Measurements from ENCODE around the gene ZNF92. TPM values are rescaled to one million over a fixed set of nuclear protein-coding genes. Genes with fewer than 3 reads are reported as not detected.
"Not testable (repeated sequence)": the region's sequence is repeated elsewhere in the genome, so short reads cannot be mapped to it uniquely, and the experiment has no call there.

ZNF92 gene
- 8.6 TPM for total RNA-seq

- peak; percentile 98 for DNase-seq (ENCODE audit: low spot score)
These were observed at the start of gene ZNF92 for GRCh38 chr7:65373608-65374351. TSS of gene ZNF92 (plus strand) at chr7:65373855. CDS start at chr7:65373998, 143 bp downstream.

GRCh38 chr7:65325793-65326432 is 47.7 kb upstream of the ZNF92 start:
- no peak for DNase-seq (ENCODE audit: low spot score)

- DNase-seq (ENCODE audit: low spot score), result no peak
These were observed 35.3 kb upstream of the ZNF92 start for GRCh38 chr7:65338346-65338745.

GRCh38 chr7:65339257-65339656 is 34.4 kb upstream of the ZNF92 start:
- no peak for DNase-seq (ENCODE audit: low spot score)

- no peak for DNase-seq (ENCODE audit: low spot score)
These were observed 30.7 kb upstream of the ZNF92 start for GRCh38 chr7:65342723-65343629.

- DNase-seq (ENCODE audit: low spot score), result not testable (repeated sequence)
These were observed 29.1 kb upstream of the ZNF92 start for GRCh38 chr7:65344541-65344940.

GRCh38 chr7:65354263-65354662 is 19.4 kb upstream of the ZNF92 start:
- no peak for DNase-seq (ENCODE audit: low spot score)

- no peak for DNase-seq (ENCODE audit: low spot score)
These were observed 3.8 kb upstream of the ZNF92 start for GRCh38 chr7:65369843-65370242.

- DNase-seq (ENCODE audit: low spot score), result no peak
These were observed 2.2 kb upstream of the ZNF92 start for GRCh38 chr7:65371468-65371867.

GRCh38 chr7:65379318-65379717 is 5.7 kb downstream of the ZNF92 start:
- DNase-seq (ENCODE audit: low spot score), result no peak

- no peak for DNase-seq (ENCODE audit: low spot score)
These were observed 8.1 kb downstream of the ZNF92 start for GRCh38 chr7:65381742-65382141.

- no peak for DNase-seq (ENCODE audit: low spot score)
These were observed 8.8 kb downstream of the ZNF92 start for GRCh38 chr7:65382452-65382851.

GRCh38 chr7:65387891-65388290 is 14.2 kb downstream of the ZNF92 start:
- DNase-seq (ENCODE audit: low spot score), result no peak

GRCh38 chr7:65390588-65390987 is 16.9 kb downstream of the ZNF92 start:
- no peak for DNase-seq (ENCODE audit: low spot score)

GRCh38 chr7:65397730-65398142 is 24.1 kb downstream of the ZNF92 start:
- no peak for DNase-seq (ENCODE audit: low spot score)

- DNase-seq (ENCODE audit: low spot score), result not testable (repeated sequence)
These were observed 25.0 kb downstream of the ZNF92 start for GRCh38 chr7:65398671-65399070.

- DNase-seq (ENCODE audit: low spot score), result not testable (repeated sequence)
These were observed 25.4 kb downstream of the ZNF92 start for GRCh38 chr7:65399101-65399500.

GRCh38 chr7:65404020-65404419 is 30.4 kb downstream of the ZNF92 start:
- no peak for DNase-seq (ENCODE audit: low spot score)

- DNase-seq (ENCODE audit: low spot score), result not testable (repeated sequence)
These were observed 33.1 kb downstream of the ZNF92 start for GRCh38 chr7:65406706-65407105.

GRCh38 chr7:65409363-65409762 is 35.7 kb downstream of the ZNF92 start:
- no peak for DNase-seq (ENCODE audit: low spot score)

- no peak for DNase-seq (ENCODE audit: low spot score)
These were observed 37.6 kb downstream of the ZNF92 start for GRCh38 chr7:65411249-65411648.

- DNase-seq (ENCODE audit: low spot score), result no peak
These were observed 49.0 kb downstream of the ZNF92 start for GRCh38 chr7:65422670-65423069.
